Measurements from ENCODE around the gene CDH4. TPM values are rescaled to one million over a fixed set of nuclear protein-coding genes. Genes with fewer than 3 reads are reported as not detected.

Gene CDH4
- total and polyA plus RNA-seq, 10 donors = 0.30 to 20.1 (median 7.7) TPM

- Histone ChIP-seq H3K27me3 (replicated peaks in 1 of 7) (peaks cover 0 to 11% (median 0%) of the 10 kb centered on the region in 7 donors), H3K4me1 (no peaks in the 10 kb centered on the region), H3K36me3 (no peaks in the 10 kb centered on the region), H3K27ac (no peak overlapping the region), H3K4me3 (no peak overlapping the region), H3K9me3 (peaks cover 0 to 31% (median 0%) of the 10 kb centered on the region in 8 donors)
- TF ChIP-seq CTCF (IDR thresholded peaks at IDR 0.05 in 8 of 11, conservative IDR thresholded peaks at IDR 0.05 in 3 of 11) = no peak
- no peak for TF ChIP-seq POLR2A (IDR thresholded peaks at IDR 0.05)
- no peak for TF ChIP-seq POLR2AphosphoS5 (IDR thresholded peaks at IDR 0.05)
- WGBS, 5 donors = 72 to 89% (median 79%) methylated on average over 7 to 14 of the region's 14 CpGs
- intact Hi-C loops (cut with DNase I; ENCODE audit: low total_unique reads) = no loop called here
- DNase-seq = no peak
Measured at GRCh38 chr20:61581825-61582188, 329.7 kb downstream of the CDH4 start.

GRCh38 chr20:61582196-61582923, 330.3 kb downstream of the CDH4 start:
- Histone ChIP-seq H3K4me3 (no peak overlapping the region), H3K4me1 (no peaks in the 10 kb centered on the region), H3K27me3 (replicated peaks in 1 of 7) (peaks cover 0 to 16% (median 0%) of the 10 kb centered on the region in 7 donors), H3K9me3 (peaks cover 0 to 37% (median 0%) of the 10 kb centered on the region in 8 donors), H3K27ac (no peak overlapping the region), H3K36me3 (no peaks in the 10 kb centered on the region)
- DNase-seq = no peak
- intact Hi-C loops (cut with DNase I; ENCODE audit: low total_unique reads) = no loop called here
- 78 to 85% (median 83%) methylated on average over 15 of the region's 15 CpGs for WGBS, 5 donors
- TF ChIP-seq CTCF (IDR thresholded peaks at IDR 0.05 in 8 of 11, conservative IDR thresholded peaks at IDR 0.05 in 3 of 11) (no peak), POLR2AphosphoS5 (IDR thresholded peaks at IDR 0.05) (no peak), POLR2A (IDR thresholded peaks at IDR 0.05) (no peak)

- 71 to 93% (median 80%) methylated on average over 9 of the region's 9 CpGs for WGBS, 5 donors
- Histone ChIP-seq H3K4me1 (no peaks in the 10 kb centered on the region), H3K36me3 (no peaks in the 10 kb centered on the region), H3K4me3 (no peak overlapping the region), H3K9me3 (peaks cover 0 to 44% (median 0%) of the 10 kb centered on the region in 8 donors), H3K27ac (no peak overlapping the region), H3K27me3 (replicated peaks in 1 of 7) (peaks cover 0 to 18% (median 0%) of the 10 kb centered on the region in 7 donors)
- intact Hi-C loops (cut with DNase I; ENCODE audit: low total_unique reads) = no loop called here
- TF ChIP-seq CTCF (IDR thresholded peaks at IDR 0.05 in 8 of 11, conservative IDR thresholded peaks at IDR 0.05 in 3 of 11) (no peak), POLR2AphosphoS5 (IDR thresholded peaks at IDR 0.05) (no peak), POLR2A (IDR thresholded peaks at IDR 0.05) (no peak)
- DNase-seq = no peak
Measured at GRCh38 chr20:61583356-61583755, 331.3 kb downstream of the CDH4 start.

GRCh38 chr20:61584851-61585250, 332.8 kb downstream of the CDH4 start:
- Histone ChIP-seq H3K4me1 (no peaks in the 10 kb centered on the region), H3K9me3 (peaks cover 0 to 47% (median 0%) of the 10 kb centered on the region in 8 donors), H3K27me3 (replicated peaks in 1 of 7) (peaks cover 0 to 19% (median 0%) of the 10 kb centered on the region in 7 donors), H3K4me3 (no peak overlapping the region), H3K36me3 (no peaks in the 10 kb centered on the region), H3K27ac (no peak overlapping the region)
- WGBS, 5 donors = 36 to 46% (median 37%) methylated on average over 4 to 10 of the region's 10 CpGs
- DNase-seq = no peak
- intact Hi-C loops (cut with DNase I; ENCODE audit: low total_unique reads) = no loop called here
- peak in 2 of 3 donors; percentile 33 to 34 for TF ChIP-seq POLR2AphosphoS5 (IDR thresholded peaks at IDR 0.05)
- TF ChIP-seq CTCF (IDR thresholded peaks at IDR 0.05 in 8 of 11, conservative IDR thresholded peaks at IDR 0.05 in 3 of 11) = no peak
